HCT116 (cell line): ENCODE data around the gene RTF1.

ENCODE experiments used
- EGR1 ChIP-seq: IDR thresholded peaks from 2 replicates; pipeline ENCODE4 v1.6.1; 2012; ENCODE audit warnings: low read depth
- ELF1 ChIP-seq: IDR thresholded peaks from 2 replicates; pipeline ENCODE4 v1.6.1; 2012; ENCODE audit warnings: low read depth, borderline replicate concordance
- EZH2 ChIP-seq: fragments of 200-600 bp; sonication (generic); IDR thresholded peaks from 2 replicates; pipeline ENCODE4 v1.6.1; 2017; ENCODE audit warnings: antibody characterized with exemption, mixed run types
- EZH2phosphoT487 ChIP-seq: fragments of 200-600 bp; IDR thresholded peaks from 2 replicates; pipeline ENCODE4 v1.6.1; 2018; ENCODE audit warnings: antibody characterized with exemption, borderline replicate concordance
- POLR2A ChIP-seq: IDR thresholded peaks from 2 replicates; pipeline ENCODE4 v1.7.0; 2011; ENCODE audit warnings: borderline replicate concordance; ENCODE audit not compliant: insufficient read depth, insufficient read length; ENCODE audit errors: extremely low read depth
- POLR2AphosphoS5 ChIP-seq: IDR thresholded peaks from 2 replicates; pipeline ENCODE4 v1.6.1; 2011; ENCODE audit warnings: mild to moderate bottlenecking, low read depth, low read length, moderate library complexity
- RAD21 ChIP-seq: IDR thresholded peaks from 2 replicates; pipeline ENCODE4 v1.6.1; 2012; ENCODE audit warnings: low read depth, mild to moderate bottlenecking
- ZNF274 ChIP-seq: fragments of 200-500 bp; sonication (Bioruptor generic); IDR thresholded peaks from 2 replicates; pipeline ENCODE4 v1.6.1; 2014; ENCODE audit warnings: mild to moderate bottlenecking, low read depth, low read length, inconsistent platforms
- TF ChIP-seq, protein P1 (sequence below), 3 experiments: fragments of 200-600 bp in 1 of 3; sonication (generic) in 1 of 3; IDR thresholded peaks in 2 of 3; conservative IDR thresholded peaks in 1 of 3; 2 replicates each; pipeline ENCODE4 v1.5.1; 2012 to 2017; ENCODE audit warnings: low read depth in 2 of 3, low read length in 2 of 3, antibody characterized with exemption in 1 of 3, borderline replicate concordance in 1 of 3, control low read depth in 1 of 3, mild to moderate bottlenecking in 1 of 3, mixed read lengths in 1 of 3, mixed run types in 1 of 3, moderate library complexity in 1 of 3; ENCODE audit not compliant: insufficient read depth in 1 of 3
- TF ChIP-seq, protein P2 (sequence below): IDR thresholded peaks from 2 replicates; pipeline ENCODE4 v1.6.1; 2012
- TF ChIP-seq, protein P3 (sequence below): IDR thresholded peaks from 2 replicates; pipeline ENCODE4 v1.6.1; 2012; ENCODE audit warnings: low read depth
- TF ChIP-seq, protein P4 (sequence below): IDR thresholded peaks from 2 replicates; pipeline ENCODE4 v1.6.1; 2012

DNA sequence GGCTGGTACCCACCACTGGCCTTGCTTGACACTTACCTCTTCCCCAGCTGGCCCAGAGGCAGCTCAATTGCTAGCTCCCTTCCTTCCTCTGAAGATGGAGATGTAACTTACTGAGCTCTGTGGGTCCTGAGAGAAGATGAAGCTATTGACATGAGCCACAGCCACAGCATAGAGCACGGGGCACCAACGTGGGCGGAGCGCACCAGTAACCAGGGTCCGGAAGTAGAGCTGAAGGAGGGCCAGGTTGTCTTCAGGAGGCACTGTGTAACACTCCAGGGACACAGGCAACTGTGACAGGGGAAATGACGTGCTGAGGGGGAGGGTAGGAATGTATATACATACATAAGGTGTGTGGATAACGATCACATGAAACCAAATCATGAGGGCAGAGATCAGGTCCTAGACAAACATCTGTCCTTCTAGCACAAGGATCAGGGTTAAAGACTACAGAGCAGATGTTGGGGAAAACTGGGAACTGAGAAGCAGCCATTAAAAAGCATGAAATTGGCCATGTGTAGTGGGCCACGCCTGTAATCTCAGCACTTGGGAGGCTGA, 101.1 kb downstream of the RTF1 start:
- TF ChIP-seq RAD21 = no peak
- TF ChIP-seq EZH2 = no peak
- TF ChIP-seq POLR2A = no peak
- TF ChIP-seq, protein P1, sequence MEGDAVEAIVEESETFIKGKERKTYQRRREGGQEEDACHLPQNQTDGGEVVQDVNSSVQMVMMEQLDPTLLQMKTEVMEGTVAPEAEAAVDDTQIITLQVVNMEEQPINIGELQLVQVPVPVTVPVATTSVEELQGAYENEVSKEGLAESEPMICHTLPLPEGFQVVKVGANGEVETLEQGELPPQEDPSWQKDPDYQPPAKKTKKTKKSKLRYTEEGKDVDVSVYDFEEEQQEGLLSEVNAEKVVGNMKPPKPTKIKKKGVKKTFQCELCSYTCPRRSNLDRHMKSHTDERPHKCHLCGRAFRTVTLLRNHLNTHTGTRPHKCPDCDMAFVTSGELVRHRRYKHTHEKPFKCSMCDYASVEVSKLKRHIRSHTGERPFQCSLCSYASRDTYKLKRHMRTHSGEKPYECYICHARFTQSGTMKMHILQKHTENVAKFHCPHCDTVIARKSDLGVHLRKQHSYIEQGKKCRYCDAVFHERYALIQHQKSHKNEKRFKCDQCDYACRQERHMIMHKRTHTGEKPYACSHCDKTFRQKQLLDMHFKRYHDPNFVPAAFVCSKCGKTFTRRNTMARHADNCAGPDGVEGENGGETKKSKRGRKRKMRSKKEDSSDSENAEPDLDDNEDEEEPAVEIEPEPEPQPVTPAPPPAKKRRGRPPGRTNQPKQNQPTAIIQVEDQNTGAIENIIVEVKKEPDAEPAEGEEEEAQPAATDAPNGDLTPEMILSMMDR (IDR thresholded peaks at IDR 0.05 in 2 of 3, conservative IDR thresholded peaks at IDR 0.05 in 1 of 3; ENCODE audit: borderline replicate concordance in 1 of 3, insufficient read depth in 1 of 3, low read depth in 2 of 3, low read length in 2 of 3) = no peak
- TF ChIP-seq, protein P2, sequence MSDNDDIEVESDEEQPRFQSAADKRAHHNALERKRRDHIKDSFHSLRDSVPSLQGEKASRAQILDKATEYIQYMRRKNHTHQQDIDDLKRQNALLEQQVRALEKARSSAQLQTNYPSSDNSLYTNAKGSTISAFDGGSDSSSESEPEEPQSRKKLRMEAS = no peak
- TF ChIP-seq ZNF274 = no peak
- TF ChIP-seq, protein P3, sequence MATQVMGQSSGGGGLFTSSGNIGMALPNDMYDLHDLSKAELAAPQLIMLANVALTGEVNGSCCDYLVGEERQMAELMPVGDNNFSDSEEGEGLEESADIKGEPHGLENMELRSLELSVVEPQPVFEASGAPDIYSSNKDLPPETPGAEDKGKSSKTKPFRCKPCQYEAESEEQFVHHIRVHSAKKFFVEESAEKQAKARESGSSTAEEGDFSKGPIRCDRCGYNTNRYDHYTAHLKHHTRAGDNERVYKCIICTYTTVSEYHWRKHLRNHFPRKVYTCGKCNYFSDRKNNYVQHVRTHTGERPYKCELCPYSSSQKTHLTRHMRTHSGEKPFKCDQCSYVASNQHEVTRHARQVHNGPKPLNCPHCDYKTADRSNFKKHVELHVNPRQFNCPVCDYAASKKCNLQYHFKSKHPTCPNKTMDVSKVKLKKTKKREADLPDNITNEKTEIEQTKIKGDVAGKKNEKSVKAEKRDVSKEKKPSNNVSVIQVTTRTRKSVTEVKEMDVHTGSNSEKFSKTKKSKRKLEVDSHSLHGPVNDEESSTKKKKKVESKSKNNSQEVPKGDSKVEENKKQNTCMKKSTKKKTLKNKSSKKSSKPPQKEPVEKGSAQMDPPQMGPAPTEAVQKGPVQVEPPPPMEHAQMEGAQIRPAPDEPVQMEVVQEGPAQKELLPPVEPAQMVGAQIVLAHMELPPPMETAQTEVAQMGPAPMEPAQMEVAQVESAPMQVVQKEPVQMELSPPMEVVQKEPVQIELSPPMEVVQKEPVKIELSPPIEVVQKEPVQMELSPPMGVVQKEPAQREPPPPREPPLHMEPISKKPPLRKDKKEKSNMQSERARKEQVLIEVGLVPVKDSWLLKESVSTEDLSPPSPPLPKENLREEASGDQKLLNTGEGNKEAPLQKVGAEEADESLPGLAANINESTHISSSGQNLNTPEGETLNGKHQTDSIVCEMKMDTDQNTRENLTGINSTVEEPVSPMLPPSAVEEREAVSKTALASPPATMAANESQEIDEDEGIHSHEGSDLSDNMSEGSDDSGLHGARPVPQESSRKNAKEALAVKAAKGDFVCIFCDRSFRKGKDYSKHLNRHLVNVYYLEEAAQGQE = no peak
- no peak for TF ChIP-seq ELF1
- TF ChIP-seq POLR2AphosphoS5 = no peak
- TF ChIP-seq EGR1 = no peak
- no peak for TF ChIP-seq EZH2phosphoT487
- TF ChIP-seq, protein P4, sequence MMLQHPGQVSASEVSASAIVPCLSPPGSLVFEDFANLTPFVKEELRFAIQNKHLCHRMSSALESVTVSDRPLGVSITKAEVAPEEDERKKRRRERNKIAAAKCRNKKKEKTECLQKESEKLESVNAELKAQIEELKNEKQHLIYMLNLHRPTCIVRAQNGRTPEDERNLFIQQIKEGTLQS = no peak
